Right lobe of liver (tissue), 6 donors: ENCODE data around the gene FXYD1. TPM values are rescaled to one million over a fixed set of nuclear protein-coding genes. Genes with fewer than 3 reads are reported as not detected.

Experiments
- ATAC-seq, 4 donors: fragments of 200-7000 bp; cut with Tn5 transposase; one replicate each; pipeline ENCODE4 v1.9.1; 2020; ENCODE audit warnings: mild to moderate bottlenecking in 4 of 4, moderate library complexity in 4 of 4
- DNase-seq, 3 donors: peaks; one replicate each; pipeline ENCODE4 v3.0.0-alpha.2; 2020
- H3K27ac ChIP-seq, 3 donors: fragments of 200-600 bp; one replicate each; pipeline ENCODE4 v1.8.0; 2022
- H3K27me3 ChIP-seq, 2 donors: fragments of 200-600 bp; one replicate each; pipeline ENCODE4 v1.8.0; 2022
- H3K36me3 ChIP-seq, 4 donors: fragments of 200-600 bp; sonication (generic) in 1 of 4; one replicate each; pipeline versions ENCODE4 v1.5.1 to v1.8.0; 2017 to 2022; ENCODE audit warnings: control low read depth in 1 of 4
- H3K4me1 ChIP-seq, 4 donors: fragments of 200-600 bp; sonication (generic) in 1 of 4; one replicate each; pipeline versions ENCODE4 v1.5.1 to v1.8.0; 2017 to 2022; ENCODE audit warnings: control low read depth in 1 of 4
- H3K4me3 ChIP-seq, 3 donors: fragments of 200-600 bp; one replicate each; pipeline ENCODE4 v1.8.0; 2022
- H3K9me3 ChIP-seq, 4 donors: fragments of 200-600 bp; sonication (generic) in 1 of 4; one replicate each; pipeline versions ENCODE4 v1.5.1 to v1.8.0; 2017 to 2022; ENCODE audit warnings: control low read depth in 1 of 4
- CTCF ChIP-seq, 4 donors: fragments of 200-600 bp in 3 of 4; fragments of 450-650 bp in 1 of 4; IDR thresholded peaks; one replicate each; pipeline versions ENCODE4 v1.5.1 to v1.8.0; 2016 to 2022; ENCODE audit warnings: antibody characterized with exemption in 4 of 4, mild to moderate bottlenecking in 2 of 4
- POLR2A ChIP-seq: fragments of 450-650 bp; IDR thresholded peaks from one replicate; pipeline ENCODE4 v1.6.1; 2017; ENCODE audit warnings: antibody characterized with exemption, mild to moderate bottlenecking
- WGBS: methylation state at CpG from one replicate; pipeline ENCODE4 v1.1.6; 2018; ENCODE audit warnings: low coverage, low lambda C conversion rate; ENCODE audit not compliant: insufficient coverage; ENCODE audit errors: missing lambda C conversion rate; 5-methylcytosine and 5-hydroxymethylcytosine counted together
- intact Hi-C, 2 donors: fragments of 100-400 bp; cut with DNase I; formaldehyde crosslinking; loops; one replicate each; pipeline versions ENCODE4 v1.11.2 to v1.14.1; 2022
- total RNA-seq, 6 experiments: library from RNA; depleted of rRNA in 2 of 6; stranded (reverse); fragments of >200 nt in 2 of 6; fragmentation: NEBNext Ultra II Directional in 3 of 6; extraction: Animal tissue kit (Norgen Biotek cat#: 25700) in 3 of 6; gene quantifications; one replicate each; pipeline versions ENCODE4 v1.1.0 to v1.2.4, GENCODE V29; 2016 to 2023
- donor health status: DM: no; HTN: yes; CAD: no.
- donor health status: DM: no; HTN: no; CAD: no.
- donor health status: DM: no; HTN: no; CAD: no.
- donor health status: DM: no; HTN: yes; CAD: no.
- donor health status: DM: no; HTN: yes; CAD: no.

Gene FXYD1
- total RNA-seq, 6 experiments from 2014 or later = 38.9 to 263 (median 140) TPM

GRCh38 chr19:35135389-35135909 lies 3.2 kb upstream of the FXYD1 start:
- DNase-seq = peak; percentile 75 to 82 (median 82)
- peaks cover 0 to 44% (median 13%) of the 10 kb centered on the region in 4 donors for H3K4me1 ChIP-seq
- H3K9me3 ChIP-seq = no peaks in the 10 kb centered on the region
- WGBS = 0% methylated on average over 1 of the region's 7 CpGs
- ATAC-seq = peak; percentile 42 to 55 (median 50)
- H3K36me3 ChIP-seq = no peaks in the 10 kb centered on the region
- intact Hi-C loops = loop anchor here in 1 of 2 donors (5.0 kb wide), 1 partner anchor 93 kb away; the partner anchor contains the start of gene HPN
- peak overlapping the region in 2 of 3 donors; percentile 7 to 97 for H3K27ac ChIP-seq
- peak; percentile 89 to 94 (median 92) for TF ChIP-seq CTCF (IDR thresholded peaks at IDR 0.05)
- TF ChIP-seq POLR2A = no peak
- H3K27me3 ChIP-seq = no peaks in the 10 kb centered on the region
- no peak overlapping the region for H3K4me3 ChIP-seq

- no peaks in the 10 kb centered on the region for H3K9me3 ChIP-seq
- intact Hi-C loops = loop anchor here in 1 of 2 donors (5.0 kb wide), 1 partner anchor 94 kb away; the partner anchor contains the start of gene HPN
- WGBS = 84% methylated on average over 4 of the region's 11 CpGs
Observed at GRCh38 chr19:35136231-35136630, 2.4 kb upstream of the FXYD1 start.

GRCh38 chr19:35136977-35137702 lies 1.5 kb upstream of the FXYD1 start:
- peaks cover 0 to 52% (median 14%) of the 10 kb centered on the region in 4 donors for H3K4me1 ChIP-seq

More at GRCh38 chr19:35136231-35136630, 2.4 kb upstream of the FXYD1 start:
- Histone ChIP-seq H3K36me3 (no peaks in the 10 kb centered on the region), H3K27me3 (no peaks in the 10 kb centered on the region), H3K4me3 (no peak overlapping the region), H3K27ac (peak overlapping the region; percentile 33 to 97 (median 86)), H3K4me1 (peaks cover 0 to 46% (median 14%) of the 10 kb centered on the region in 4 donors)
- no peak for DNase-seq
- no peak for ATAC-seq
- TF ChIP-seq CTCF (IDR thresholded peaks at IDR 0.05) = no peak

More at GRCh38 chr19:35136977-35137702, 1.5 kb upstream of the FXYD1 start:
- peak; percentile 23 to 46 (median 28) for ATAC-seq
- 13% methylated on average over 8 of the region's 9 CpGs for WGBS
- Histone ChIP-seq H3K36me3 (peaks cover 0 to 6% (median 0%) of the 10 kb centered on the region in 4 donors), H3K4me3 (peak overlapping the region in 2 of 3 donors; percentile 56 to 57), H3K27ac (peak overlapping the region; percentile 86 to 97 (median 93)), H3K27me3 (no peaks in the 10 kb centered on the region), H3K9me3 (no peaks in the 10 kb centered on the region)
- TF ChIP-seq CTCF (IDR thresholded peaks at IDR 0.05) = no peak
- TF ChIP-seq POLR2A = peak; percentile 81
- intact Hi-C loops = loop anchor here in 1 of 2 donors (5.0 kb wide), 1 partner anchor 95 kb away; the partner anchor contains the start of gene HPN
- DNase-seq = peak; percentile 63 to 90 (median 86)
